Panc1 (cell line): ENCODE measurements around the gene LRRC71.

ENCODE experiments used
- CTCF ChIP-seq: fragments of 450-650 bp; IDR thresholded peaks from 2 replicates; pipeline ENCODE4 v1.5.1; 2017; ENCODE audit warnings: mild to moderate bottlenecking
- POLR2AphosphoS5 ChIP-seq: IDR thresholded peaks from 2 replicates; pipeline ENCODE4 v1.6.1; 2012; ENCODE audit warnings: mild to moderate bottlenecking, low read depth, low read length, moderate library complexity
- REST ChIP-seq, 2 experiments: IDR thresholded peaks; 2 replicates each; pipeline ENCODE4 v1.6.1; 2011 to 2012; ENCODE audit warnings: low read depth in 2 of 2, control low read depth in 1 of 2, low read length in 1 of 2, mild to moderate bottlenecking in 1 of 2, moderate library complexity in 1 of 2; ENCODE audit not compliant: insufficient read depth in 1 of 2
- SIN3A ChIP-seq: IDR thresholded peaks from 2 replicates; pipeline ENCODE4 v1.6.1; 2012; ENCODE audit warnings: low read depth, mild to moderate bottlenecking, low read length, moderate library complexity, borderline replicate concordance; ENCODE audit not compliant: insufficient read depth
- TCF7L2 ChIP-seq: IDR thresholded peaks from 2 replicates; pipeline ENCODE4 v1.6.1; 2011; ENCODE audit warnings: mild to moderate bottlenecking, low read depth, low read length, inconsistent platforms

GRCh38 chr1:156958247-156958714 is 37.8 kb downstream of the LRRC71 start:
- TF ChIP-seq POLR2AphosphoS5, result no peak
- TF ChIP-seq CTCF, result no peak
- no peak for TF ChIP-seq REST (IDR thresholded peaks at IDR 0.05; ENCODE audit: insufficient read depth in 1 of 2, low read depth in 2 of 2, low read length in 1 of 2)
- no peak for TF ChIP-seq TCF7L2
- no peak for TF ChIP-seq SIN3A
